NT2/D1 (cell line): Measurements from ENCODE around the gene TLCD3B.

Experiments
- DNase-seq: peaks from one replicate; pipeline ENCODE4 v3.0.0-alpha.2; 2011; ENCODE audit warnings: low read depth, low spot score
- H3K27me3 ChIP-seq: 2 replicates; pipeline ENCODE4 v1.6.0; 2011; ENCODE audit warnings: mild to moderate bottlenecking; ENCODE audit not compliant: insufficient read length, insufficient read depth
- H3K36me3 ChIP-seq: 2 replicates; pipeline ENCODE4 v1.6.1; 2011; ENCODE audit warnings: mild to moderate bottlenecking, low read length, mixed read lengths; ENCODE audit not compliant: insufficient read depth, insufficient read length
- H3K4me1 ChIP-seq: 2 replicates; pipeline ENCODE4 v1.5.1; 2011; ENCODE audit not compliant: insufficient read depth, insufficient read length
- H3K4me3 ChIP-seq: 2 replicates; pipeline ENCODE4 v1.5.1; 2011; ENCODE audit warnings: low read depth; ENCODE audit not compliant: insufficient read length
- H3K9ac ChIP-seq: 2 replicates; pipeline ENCODE4 v1.6.0; 2011; ENCODE audit warnings: low read depth; ENCODE audit not compliant: insufficient read length
- H3K9me3 ChIP-seq: 2 replicates; pipeline ENCODE4 v1.5.1; 2011; ENCODE audit warnings: mild to moderate bottlenecking, low read length; ENCODE audit not compliant: insufficient read depth
- SUZ12 ChIP-seq: IDR thresholded peaks from 2 replicates; pipeline ENCODE4 v1.6.1; 2011; ENCODE audit not compliant: insufficient read length, insufficient read depth; ENCODE audit errors: extremely low read depth
- YY1 ChIP-seq: IDR thresholded peaks from 2 replicates; pipeline ENCODE4 v1.6.1; 2011; ENCODE audit not compliant: insufficient read length, insufficient read depth
- ZNF274 ChIP-seq: IDR thresholded peaks from 2 replicates; pipeline ENCODE4 v1.6.1; 2011; ENCODE audit warnings: mild to moderate bottlenecking, low read depth, low read length

TLCD3B gene

GRCh38 chr16:30030841-30031413 lies at the start of gene TLCD3B:
Gene TLCD3B, minus strand, starts transcription at chr16:30031271. Its CDS starts 744 bp downstream, at chr16:30030527.
- Histone ChIP-seq H3K9ac (peak within 1 kb of the TSS; percentile 66), H3K4me3 (peak within 1 kb of the TSS; percentile 39), H3K27me3 (peaks cover 18% of the 10 kb centered on the region), H3K36me3 (no peaks in the 10 kb centered on the region), H3K4me1 (peaks cover 14% of the 10 kb centered on the region), H3K9me3 (no peaks in the 10 kb centered on the region)
- no peak for DNase-seq
- TF ChIP-seq ZNF274 (no peak), YY1 (no peak), SUZ12 (no peak)

- no peak overlapping the region for H3K9ac ChIP-seq
- no peaks in the 10 kb centered on the region for H3K9me3 ChIP-seq
- H3K36me3 ChIP-seq, result peaks cover 80% of the 10 kb centered on the region
- TF ChIP-seq SUZ12, result no peak
- no peak for TF ChIP-seq ZNF274
- no peak for TF ChIP-seq YY1
- no peak for DNase-seq
- peaks cover 6% of the 10 kb centered on the region for H3K4me1 ChIP-seq
- no peaks in the 10 kb centered on the region for H3K27me3 ChIP-seq
- H3K4me3 ChIP-seq, result no peak overlapping the region
Observed at GRCh38 chr16:30079480-30079879, 48.4 kb upstream of the TLCD3B start.

- Histone ChIP-seq H3K4me1 (peaks cover 6% of the 10 kb centered on the region), H3K9ac (peak overlapping the region; percentile 29), H3K9me3 (no peaks in the 10 kb centered on the region), H3K36me3 (peaks cover 74% of the 10 kb centered on the region), H3K4me3 (no peak overlapping the region), H3K27me3 (no peaks in the 10 kb centered on the region)
- TF ChIP-seq YY1 (no peak), ZNF274 (no peak), SUZ12 (no peak)
- DNase-seq, result no peak
Observed at GRCh38 chr16:30078744-30079143, 47.7 kb upstream of the TLCD3B start.

GRCh38 chr16:30077656-30078055 lies 46.6 kb upstream of the TLCD3B start:
- H3K4me1 ChIP-seq, result peaks cover 6% of the 10 kb centered on the region
- peaks cover 73% of the 10 kb centered on the region for H3K36me3 ChIP-seq
- no peak for TF ChIP-seq SUZ12
- TF ChIP-seq YY1, result no peak
- TF ChIP-seq ZNF274, result no peak
- H3K9ac ChIP-seq, result peak overlapping the region; percentile 43
- DNase-seq, result no peak
- H3K27me3 ChIP-seq, result no peaks in the 10 kb centered on the region
- H3K4me3 ChIP-seq, result no peak overlapping the region
- H3K9me3 ChIP-seq, result no peaks in the 10 kb centered on the region

GRCh38 chr16:30076276-30076791 lies 45.3 kb upstream of the TLCD3B start:
- no peak for DNase-seq
- Histone ChIP-seq H3K9ac (peak overlapping the region; percentile 97), H3K9me3 (no peaks in the 10 kb centered on the region), H3K36me3 (peaks cover 76% of the 10 kb centered on the region), H3K4me1 (peaks cover 2% of the 10 kb centered on the region), H3K27me3 (no peaks in the 10 kb centered on the region), H3K4me3 (peak overlapping the region; percentile 98)
- TF ChIP-seq ZNF274 (no peak), SUZ12 (no peak), YY1 (no peak)

- H3K9ac ChIP-seq, result peak within 1 kb of the TSS; percentile 97
- H3K9me3 ChIP-seq, result no peaks in the 10 kb centered on the region
- peak; percentile 85 for DNase-seq
- H3K27me3 ChIP-seq, result no peaks in the 10 kb centered on the region
- H3K4me1 ChIP-seq, result peaks cover 2% of the 10 kb centered on the region
- peak within 1 kb of the TSS; percentile 98 for H3K4me3 ChIP-seq
- peaks cover 75% of the 10 kb centered on the region for H3K36me3 ChIP-seq
- TF ChIP-seq YY1, result no peak
- no peak for TF ChIP-seq ZNF274
- no peak for TF ChIP-seq SUZ12
Observed at GRCh38 chr16:30075503-30076275, 44.6 kb upstream of the TLCD3B start, which contains the start of gene PPP4C. Gene PPP4C, plus strand, starts transcription at chr16:30075994. Its CDS starts 384 bp downstream, at chr16:30076378.

- DNase-seq, result no peak
- peaks cover 79% of the 10 kb centered on the region for H3K36me3 ChIP-seq
- TF ChIP-seq YY1, result no peak
- TF ChIP-seq SUZ12, result no peak
- no peak for TF ChIP-seq ZNF274
- H3K9me3 ChIP-seq, result no peaks in the 10 kb centered on the region
- no peak overlapping the region for H3K4me3 ChIP-seq
- no peaks in the 10 kb centered on the region for H3K27me3 ChIP-seq
- H3K4me1 ChIP-seq, result peaks cover 28% of the 10 kb centered on the region
- no peak overlapping the region for H3K9ac ChIP-seq
Observed at GRCh38 chr16:30070490-30070889, 39.4 kb upstream of the TLCD3B start.
